ENCODE results near the gene CCR5. TPM values are rescaled to one million over a fixed set of nuclear protein-coding genes. Genes with fewer than 3 reads are reported as not detected.
A peak's percentile ranks its signal among the peaks of the same experiment; 100 is the strongest.

CCR5 gene
- total and polyA plus RNA-seq, 9 of the 15 experiments (the other 6 are each of a cell fraction or from before 2014, with no cell fraction given) = not detected

DNA sequence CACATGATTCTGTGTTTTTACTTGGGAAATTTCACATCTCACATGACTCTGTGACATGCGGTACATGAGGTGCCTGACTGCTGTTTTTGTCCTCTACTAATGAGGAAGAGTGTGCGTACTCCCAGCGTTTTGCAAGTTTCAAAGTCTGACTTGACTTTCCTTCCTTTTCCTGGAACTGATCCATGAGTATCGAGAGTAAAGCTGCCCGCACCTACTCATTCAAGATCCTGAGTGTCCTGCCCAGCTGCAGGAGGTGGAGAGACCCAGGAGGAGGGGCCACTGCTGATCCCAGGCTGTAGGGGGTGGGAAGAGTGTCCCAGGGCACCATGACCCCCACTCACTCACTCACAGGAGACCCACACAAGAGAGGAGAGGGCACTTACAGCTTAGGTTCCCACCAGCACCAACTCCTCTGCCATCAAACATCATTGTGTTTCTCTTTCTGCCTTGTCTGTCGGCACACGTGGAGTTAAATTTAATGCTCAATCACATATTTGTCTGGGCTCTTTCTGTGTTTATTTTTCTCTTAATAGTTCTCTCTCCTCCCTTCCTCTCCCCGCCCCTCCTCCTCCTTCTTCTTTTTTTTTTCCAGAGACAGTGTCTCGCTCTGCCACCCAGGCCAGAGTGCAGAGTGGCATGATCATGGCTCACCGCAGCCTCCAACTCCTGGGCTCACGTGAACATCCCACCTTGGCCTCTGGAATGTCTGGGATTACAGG lies 34.7 kb downstream of the CCR5 start (continued):
- TF ChIP-seq ASH1L (IDR thresholded peaks at IDR 0.05; ENCODE audit: borderline replicate concordance, low read depth, partially characterized antibody) (no peak), ETV1 (tag; conservative IDR thresholded peaks at IDR 0.05; ENCODE audit: low read depth) (0 out of 2 replicates have a peak, but pooled peaks have one; percentile 10), LARP7 (IDR thresholded peaks at IDR 0.05) (0 out of 2 replicates have a peak, but pooled peaks have one; percentile 26), HSF4 (CRISPR knock-in tag; IDR thresholded peaks at IDR 0.05; ENCODE audit: borderline replicate concordance) (no peak), ARID1B (IDR thresholded peaks at IDR 0.05) (no peak), ZNF197 (CRISPR knock-in tag; IDR thresholded peaks at IDR 0.05; ENCODE audit: low read depth) (no peak), EWSR1 (IDR thresholded peaks at IDR 0.05; ENCODE audit: borderline replicate concordance, low read depth, partially characterized antibody) (no peak), HDAC2 (IDR thresholded peaks at IDR 0.05) (no peak), ZBTB1 (CRISPR knock-in tag; IDR thresholded peaks at IDR 0.05; ENCODE audit: borderline replicate concordance, low read depth) (no peak), RB1 (IDR thresholded peaks at IDR 0.05; ENCODE audit: low read depth) (no peak), BRD4 (IDR thresholded peaks at IDR 0.05) (no peak)
- TF ChIP-seq, protein P1, sequence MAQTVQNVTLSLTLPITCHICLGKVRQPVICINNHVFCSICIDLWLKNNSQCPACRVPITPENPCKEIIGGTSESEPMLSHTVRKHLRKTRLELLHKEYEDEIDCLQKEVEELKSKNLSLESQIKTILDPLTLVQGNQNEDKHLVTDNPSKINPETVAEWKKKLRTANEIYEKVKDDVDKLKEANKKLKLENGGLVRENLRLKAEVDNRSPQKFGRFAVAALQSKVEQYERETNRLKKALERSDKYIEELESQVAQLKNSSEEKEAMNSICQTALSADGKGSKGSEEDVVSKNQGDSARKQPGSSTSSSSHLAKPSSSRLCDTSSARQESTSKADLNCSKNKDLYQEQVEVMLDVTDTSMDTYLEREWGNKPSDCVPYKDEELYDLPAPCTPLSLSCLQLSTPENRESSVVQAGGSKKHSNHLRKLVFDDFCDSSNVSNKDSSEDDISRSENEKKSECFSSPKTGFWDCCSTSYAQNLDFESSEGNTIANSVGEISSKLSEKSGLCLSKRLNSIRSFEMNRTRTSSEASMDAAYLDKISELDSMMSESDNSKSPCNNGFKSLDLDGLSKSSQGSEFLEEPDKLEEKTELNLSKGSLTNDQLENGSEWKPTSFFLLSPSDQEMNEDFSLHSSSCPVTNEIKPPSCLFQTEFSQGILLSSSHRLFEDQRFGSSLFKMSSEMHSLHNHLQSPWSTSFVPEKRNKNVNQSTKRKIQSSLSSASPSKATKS (CRISPR knock-in tag; IDR thresholded peaks at IDR 0.05) = no peak
- TF ChIP-seq, protein P2, sequence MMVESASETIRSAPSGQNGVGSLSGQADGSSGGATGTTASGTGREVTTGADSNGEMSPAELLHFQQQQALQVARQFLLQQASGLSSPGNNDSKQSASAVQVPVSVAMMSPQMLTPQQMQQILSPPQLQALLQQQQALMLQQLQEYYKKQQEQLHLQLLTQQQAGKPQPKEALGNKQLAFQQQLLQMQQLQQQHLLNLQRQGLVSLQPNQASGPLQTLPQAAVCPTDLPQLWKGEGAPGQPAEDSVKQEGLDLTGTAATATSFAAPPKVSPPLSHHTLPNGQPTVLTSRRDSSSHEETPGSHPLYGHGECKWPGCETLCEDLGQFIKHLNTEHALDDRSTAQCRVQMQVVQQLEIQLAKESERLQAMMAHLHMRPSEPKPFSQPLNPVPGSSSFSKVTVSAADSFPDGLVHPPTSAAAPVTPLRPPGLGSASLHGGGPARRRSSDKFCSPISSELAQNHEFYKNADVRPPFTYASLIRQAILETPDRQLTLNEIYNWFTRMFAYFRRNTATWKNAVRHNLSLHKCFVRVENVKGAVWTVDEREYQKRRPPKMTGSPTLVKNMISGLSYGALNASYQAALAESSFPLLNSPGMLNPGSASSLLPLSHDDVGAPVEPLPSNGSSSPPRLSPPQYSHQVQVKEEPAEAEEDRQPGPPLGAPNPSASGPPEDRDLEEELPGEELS (CRISPR knock-in tag; IDR thresholded peaks at IDR 0.05; ENCODE audit: borderline replicate concordance) = no peak
- TF ChIP-seq, protein P3, sequence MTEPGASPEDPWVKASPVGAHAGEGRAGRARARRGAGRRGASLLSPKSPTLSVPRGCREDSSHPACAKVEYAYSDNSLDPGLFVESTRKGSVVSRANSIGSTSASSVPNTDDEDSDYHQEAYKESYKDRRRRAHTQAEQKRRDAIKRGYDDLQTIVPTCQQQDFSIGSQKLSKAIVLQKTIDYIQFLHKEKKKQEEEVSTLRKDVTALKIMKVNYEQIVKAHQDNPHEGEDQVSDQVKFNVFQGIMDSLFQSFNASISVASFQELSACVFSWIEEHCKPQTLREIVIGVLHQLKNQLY (CRISPR knock-in tag; conservative IDR thresholded peaks at IDR 0.05) = no peak
- TF ChIP-seq, protein P4, sequence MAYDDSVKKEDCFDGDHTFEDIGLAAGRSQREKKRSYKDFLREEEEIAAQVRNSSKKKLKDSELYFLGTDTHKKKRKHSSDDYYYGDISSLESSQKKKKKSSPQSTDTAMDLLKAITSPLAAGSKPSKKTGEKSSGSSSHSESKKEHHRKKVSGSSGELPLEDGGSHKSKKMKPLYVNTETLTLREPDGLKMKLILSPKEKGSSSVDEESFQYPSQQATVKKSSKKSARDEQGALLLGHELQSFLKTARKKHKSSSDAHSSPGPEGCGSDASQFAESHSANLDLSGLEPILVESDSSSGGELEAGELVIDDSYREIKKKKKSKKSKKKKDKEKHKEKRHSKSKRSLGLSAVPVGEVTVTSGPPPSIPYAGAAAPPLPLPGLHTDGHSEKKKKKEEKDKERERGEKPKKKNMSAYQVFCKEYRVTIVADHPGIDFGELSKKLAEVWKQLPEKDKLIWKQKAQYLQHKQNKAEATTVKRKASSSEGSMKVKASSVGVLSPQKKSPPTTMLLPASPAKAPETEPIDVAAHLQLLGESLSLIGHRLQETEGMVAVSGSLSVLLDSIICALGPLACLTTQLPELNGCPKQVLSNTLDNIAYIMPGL (CRISPR knock-in tag; IDR thresholded peaks at IDR 0.05) = no peak
- TF ChIP-seq, protein P5, sequence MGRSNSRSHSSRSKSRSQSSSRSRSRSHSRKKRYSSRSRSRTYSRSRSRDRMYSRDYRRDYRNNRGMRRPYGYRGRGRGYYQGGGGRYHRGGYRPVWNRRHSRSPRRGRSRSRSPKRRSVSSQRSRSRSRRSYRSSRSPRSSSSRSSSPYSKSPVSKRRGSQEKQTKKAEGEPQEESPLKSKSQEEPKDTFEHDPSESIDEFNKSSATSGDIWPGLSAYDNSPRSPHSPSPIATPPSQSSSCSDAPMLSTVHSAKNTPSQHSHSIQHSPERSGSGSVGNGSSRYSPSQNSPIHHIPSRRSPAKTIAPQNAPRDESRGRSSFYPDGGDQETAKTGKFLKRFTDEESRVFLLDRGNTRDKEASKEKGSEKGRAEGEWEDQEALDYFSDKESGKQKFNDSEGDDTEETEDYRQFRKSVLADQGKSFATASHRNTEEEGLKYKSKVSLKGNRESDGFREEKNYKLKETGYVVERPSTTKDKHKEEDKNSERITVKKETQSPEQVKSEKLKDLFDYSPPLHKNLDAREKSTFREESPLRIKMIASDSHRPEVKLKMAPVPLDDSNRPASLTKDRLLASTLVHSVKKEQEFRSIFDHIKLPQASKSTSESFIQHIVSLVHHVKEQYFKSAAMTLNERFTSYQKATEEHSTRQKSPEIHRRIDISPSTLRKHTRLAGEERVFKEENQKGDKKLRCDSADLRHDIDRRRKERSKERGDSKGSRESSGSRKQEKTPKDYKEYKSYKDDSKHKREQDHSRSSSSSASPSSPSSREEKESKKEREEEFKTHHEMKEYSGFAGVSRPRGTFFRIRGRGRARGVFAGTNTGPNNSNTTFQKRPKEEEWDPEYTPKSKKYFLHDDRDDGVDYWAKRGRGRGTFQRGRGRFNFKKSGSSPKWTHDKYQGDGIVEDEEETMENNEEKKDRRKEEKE (IDR thresholded peaks at IDR 0.05; ENCODE audit: borderline replicate concordance in 1 of 2, control insufficient read depth in 1 of 2, low read depth in 2 of 2, low read length in 1 of 2) = no peak

Measured in K562 (cell line).